NT2/D1 (cell line): ENCODE data around the gene CDH13.

Experiments used
- YY1 ChIP-seq: IDR thresholded peaks from 2 replicates; pipeline ENCODE4 v1.6.1; 2011; ENCODE audit not compliant: insufficient read length, insufficient read depth
- ZNF274 ChIP-seq: IDR thresholded peaks from 2 replicates; pipeline ENCODE4 v1.6.1; 2011; ENCODE audit warnings: mild to moderate bottlenecking, low read depth, low read length

- TF ChIP-seq YY1 = no peak
- TF ChIP-seq ZNF274 = no peak
These were observed 1213.4 kb downstream of the CDH13 start for GRCh38 chr16:83840060-83840617.
